Hepatic stellate cell (primary cell): ENCODE results near the gene CARMIL3.

Experiments used
- DNase-seq: peaks from one replicate; pipeline ENCODE4 v3.0.0; 2011; ENCODE audit warnings: low spot score

The CARMIL3 gene

GRCh38 chr14:24115422-24116127, 63.8 kb downstream of the CARMIL3 start:
- no peak for DNase-seq

- no peak for DNase-seq
Measured at GRCh38 chr14:24116128-24116814, 64.5 kb downstream of the CARMIL3 start.

- no peak for DNase-seq
Measured at GRCh38 chr14:24117179-24117578, 65.4 kb downstream of the CARMIL3 start.
